GM21360 (cell line): ENCODE results near the gene TNFRSF21.
"Not testable (repeated sequence)": the region's sequence is repeated elsewhere in the genome, so short reads cannot be mapped to it uniquely, and the experiment has no call there.

ENCODE experiments used
- ATAC-seq: cut with Tn5 transposase; IDR thresholded peaks from one replicate; pipeline ENCODE4 v1.9.1; 2021; ENCODE audit warnings: mild to moderate bottlenecking, moderate library complexity; ENCODE audit not compliant: unreplicated experiment

TNFRSF21 gene

DNA sequence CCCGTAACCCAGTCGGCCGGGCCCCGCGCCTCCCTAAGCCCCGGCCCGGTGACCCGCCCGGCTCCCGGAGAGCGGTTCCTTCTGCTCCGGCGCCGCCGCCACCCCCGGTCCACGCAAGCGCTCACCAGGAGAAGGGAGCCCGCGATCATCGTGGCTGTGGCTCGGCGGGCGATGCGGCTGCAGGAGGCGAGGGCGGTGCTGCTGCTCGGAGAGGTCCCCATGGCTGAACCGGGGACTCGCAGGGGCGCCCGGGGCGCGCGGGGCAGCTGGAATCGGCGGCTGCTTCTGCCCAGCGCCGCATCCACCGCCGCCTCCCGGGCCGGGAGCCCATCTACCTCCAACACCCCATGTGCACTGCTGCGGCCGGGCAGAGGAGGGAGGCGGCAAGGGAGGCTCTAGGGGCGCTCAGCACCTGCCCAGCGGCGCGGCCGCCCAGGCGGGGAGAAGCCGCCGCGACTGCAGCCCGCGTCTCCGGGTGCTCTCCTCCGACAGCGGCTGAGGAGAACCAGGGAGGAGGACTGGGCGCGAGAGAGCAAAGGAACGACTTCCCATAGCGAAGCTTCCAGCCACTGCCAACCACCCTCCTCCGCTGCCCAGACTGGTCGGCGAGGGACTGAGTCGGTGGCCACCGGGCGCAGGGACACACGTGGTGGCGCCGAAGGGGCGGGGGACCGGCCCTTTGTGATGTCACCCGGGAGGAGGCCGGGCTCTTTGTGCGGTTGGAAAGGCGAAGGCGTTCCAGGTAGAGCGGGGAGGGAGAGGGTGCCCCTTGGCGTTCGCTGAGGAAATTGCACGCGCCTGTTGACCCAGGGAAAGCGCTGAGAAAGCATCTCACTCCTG, at the start of gene TNFRSF21:
TSS of gene TNFRSF21 (minus strand) at position 615 of the 840 bp plus-strand sequence. CDS start at position 221, 394 bp downstream.
- peak; percentile 99 for ATAC-seq

DNA sequence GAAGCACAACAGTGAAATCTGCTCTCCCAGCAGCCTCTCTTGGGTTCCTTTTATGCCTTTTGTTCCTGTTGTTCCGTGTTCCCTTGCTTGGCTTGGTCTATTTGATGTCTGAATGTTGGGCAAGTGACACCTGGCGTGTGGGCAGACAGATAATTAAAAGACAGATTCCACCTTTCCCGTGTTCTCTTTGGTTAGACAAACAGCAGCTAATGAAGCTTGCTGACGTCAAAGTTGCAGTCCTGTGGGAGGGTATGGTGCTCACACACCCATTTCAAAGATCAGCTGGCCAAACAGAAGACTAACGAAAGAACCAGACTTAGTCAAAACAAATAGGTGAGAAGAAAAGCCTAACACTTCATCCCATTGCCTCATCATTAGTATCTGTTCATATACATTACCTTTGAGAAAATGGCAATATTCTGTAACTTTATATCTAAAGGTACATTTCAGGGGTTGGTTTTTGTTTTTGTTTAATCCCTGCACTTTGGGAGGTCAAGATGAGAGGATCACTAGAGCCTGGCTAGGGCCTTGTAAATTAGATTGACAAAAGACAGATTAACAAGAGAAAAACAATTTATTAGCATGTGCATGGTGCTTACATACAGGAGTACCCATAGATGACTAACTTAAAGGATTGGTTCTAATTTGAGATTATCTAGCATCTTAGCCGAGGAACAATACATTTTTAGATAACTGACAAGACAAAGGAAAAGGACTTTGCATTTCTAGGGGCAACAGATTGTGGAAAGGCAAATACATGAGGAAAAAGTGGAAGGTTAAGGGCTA, 48.9 kb upstream of the TNFRSF21 start:
- peak; percentile 38 for ATAC-seq

DNA sequence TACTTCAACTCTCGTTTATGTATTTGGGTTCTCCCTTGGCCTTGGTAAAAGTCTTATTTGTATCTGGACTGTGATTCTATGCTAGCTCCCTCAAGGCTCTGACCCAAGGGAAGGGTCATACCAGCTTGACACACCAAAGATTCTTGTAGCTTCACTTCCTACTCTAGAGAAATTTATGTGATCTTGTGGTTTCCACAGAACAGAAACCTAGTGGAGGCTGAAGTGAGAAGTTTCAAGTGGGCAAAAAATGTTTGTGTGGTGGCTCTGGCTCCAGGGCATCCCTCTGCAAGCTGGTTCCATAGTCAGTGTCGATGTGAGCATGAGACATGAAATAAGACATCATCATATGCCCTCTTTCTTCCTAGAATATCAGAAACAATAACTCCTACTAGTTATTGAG, 48.1 kb upstream of the TNFRSF21 start:
- ATAC-seq = peak; percentile 61

DNA sequence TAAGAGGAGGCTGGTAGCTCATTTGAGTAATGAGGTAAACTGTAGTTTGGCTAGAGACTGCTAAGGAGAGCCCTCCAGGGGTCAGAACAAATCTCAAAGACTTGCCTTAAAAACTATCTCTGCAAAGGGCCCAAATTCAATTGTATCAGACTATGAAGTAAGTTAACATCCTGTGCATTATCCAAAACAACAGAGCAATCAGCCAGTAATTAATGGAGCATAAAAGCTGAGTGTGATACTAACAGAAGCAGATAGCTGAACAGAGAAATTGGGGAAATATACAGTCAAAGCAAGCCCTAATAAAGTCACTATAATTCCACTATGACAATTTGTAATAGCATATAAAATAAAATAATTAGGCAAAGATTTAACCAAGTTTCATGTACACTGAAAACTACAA, 45.8 kb upstream of the TNFRSF21 start:
- no peak for ATAC-seq

- no peak for ATAC-seq
Observed at GRCh38 chr6:47353871-47354270, 44.2 kb upstream of the TNFRSF21 start.

GRCh38 chr6:47352966-47353365, 43.3 kb upstream of the TNFRSF21 start:
- no peak for ATAC-seq

GRCh38 chr6:47352194-47352920, 42.7 kb upstream of the TNFRSF21 start:
- no peak for ATAC-seq

DNA sequence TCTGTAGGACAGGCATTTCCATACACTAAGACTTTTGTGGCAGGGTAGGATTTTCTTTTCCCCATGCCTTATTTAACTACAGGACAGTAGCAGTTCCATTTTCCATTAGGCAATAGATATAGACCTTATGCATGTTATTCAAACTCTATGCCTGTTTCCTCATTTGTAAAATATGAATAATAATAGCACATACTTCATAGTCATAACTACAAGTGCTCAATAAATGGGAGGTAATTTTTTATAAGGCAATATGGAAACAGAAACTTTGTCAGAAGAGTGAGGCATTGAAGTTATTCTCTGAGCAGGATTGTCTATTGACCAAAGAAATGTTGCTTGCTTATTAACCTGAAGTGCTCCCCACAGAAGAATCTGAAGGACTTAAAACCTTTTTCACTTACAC, 41.9 kb upstream of the TNFRSF21 start:
- no peak for ATAC-seq

DNA sequence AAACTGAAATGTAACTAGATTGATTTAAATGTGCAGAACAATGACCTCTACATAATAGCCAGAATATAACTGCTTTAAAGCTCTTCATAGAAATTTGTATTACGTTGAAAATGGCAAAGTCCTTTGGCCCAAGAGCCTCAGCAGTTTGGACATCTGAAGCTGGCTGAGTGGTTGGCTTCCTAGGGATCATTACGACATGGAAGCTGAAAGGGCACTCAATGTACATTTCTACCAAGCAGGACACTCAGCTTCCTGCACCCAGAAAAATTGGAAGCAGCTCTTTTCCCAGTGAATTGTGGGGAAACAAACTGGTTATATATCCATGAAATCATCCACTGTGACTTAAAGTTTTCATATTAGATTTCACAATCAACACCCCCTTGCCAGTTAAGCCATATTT, 40.2 kb upstream of the TNFRSF21 start:
- ATAC-seq = no peak

DNA sequence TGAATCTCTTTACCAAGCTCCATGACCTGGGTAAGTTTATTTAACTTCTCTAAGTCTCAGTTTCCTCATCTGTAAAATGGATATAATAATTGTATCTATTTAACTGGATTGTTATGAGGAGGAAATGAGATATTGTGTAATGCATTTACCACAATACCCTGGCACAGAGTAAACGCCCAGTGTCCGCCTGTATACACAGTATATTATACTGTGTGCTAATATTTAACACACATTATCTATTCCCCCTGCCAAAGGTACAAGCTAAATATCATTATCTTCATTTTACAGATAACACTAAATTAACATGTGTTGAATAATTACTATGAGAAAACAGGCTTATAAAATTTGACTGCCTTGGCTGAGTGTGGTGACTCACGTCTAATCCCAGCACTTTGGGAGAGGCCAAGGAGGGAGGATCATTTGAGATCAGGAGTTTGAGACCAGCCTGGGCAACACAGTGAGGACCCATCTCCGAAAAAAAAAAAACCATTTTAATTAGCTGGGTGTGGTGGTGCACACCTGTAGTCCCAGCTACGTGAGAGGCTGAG, 38.7 kb upstream of the TNFRSF21 start:
- ATAC-seq = no peak

DNA sequence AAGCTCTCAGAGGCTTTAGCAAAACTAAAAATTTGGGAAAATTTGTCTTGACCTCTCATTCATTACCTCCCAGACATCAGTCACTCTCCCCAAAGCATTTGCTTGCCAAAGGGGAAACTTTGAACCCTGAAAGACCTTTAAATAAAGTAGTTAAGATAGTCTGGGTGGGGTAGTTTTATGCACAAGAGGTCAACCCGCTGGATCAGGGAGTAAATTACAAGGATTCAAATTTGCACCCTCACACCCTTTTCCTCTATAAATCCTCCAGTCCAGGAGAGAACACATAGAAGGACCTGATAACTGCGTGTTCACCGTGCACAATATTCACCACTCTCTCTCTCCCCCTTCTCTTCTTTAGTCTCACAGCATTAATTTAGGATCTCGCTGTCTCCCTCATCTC, 36.1 kb upstream of the TNFRSF21 start:
- ATAC-seq = no peak

GRCh38 chr6:47344022-47344421, 34.3 kb upstream of the TNFRSF21 start:
- ATAC-seq = no peak

DNA sequence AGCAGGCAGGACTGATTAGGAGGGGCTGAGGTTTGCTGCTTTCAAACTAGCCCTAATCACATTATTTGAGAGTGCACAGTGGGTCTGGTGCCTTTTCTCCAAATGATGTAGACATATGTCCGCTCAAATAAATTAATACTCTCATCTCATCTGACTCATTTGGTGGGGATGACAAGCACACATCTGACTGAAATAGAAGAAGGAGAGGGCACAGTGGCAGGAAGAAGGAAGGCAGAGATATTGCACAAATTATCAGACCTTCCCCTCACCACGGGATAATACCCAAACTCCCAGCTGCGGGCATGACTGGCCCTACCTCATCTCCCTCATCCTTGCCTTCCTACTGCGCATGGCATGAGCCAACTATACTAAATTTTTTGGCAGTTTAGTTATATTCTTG, 33.9 kb upstream of the TNFRSF21 start:
- ATAC-seq = no peak

DNA sequence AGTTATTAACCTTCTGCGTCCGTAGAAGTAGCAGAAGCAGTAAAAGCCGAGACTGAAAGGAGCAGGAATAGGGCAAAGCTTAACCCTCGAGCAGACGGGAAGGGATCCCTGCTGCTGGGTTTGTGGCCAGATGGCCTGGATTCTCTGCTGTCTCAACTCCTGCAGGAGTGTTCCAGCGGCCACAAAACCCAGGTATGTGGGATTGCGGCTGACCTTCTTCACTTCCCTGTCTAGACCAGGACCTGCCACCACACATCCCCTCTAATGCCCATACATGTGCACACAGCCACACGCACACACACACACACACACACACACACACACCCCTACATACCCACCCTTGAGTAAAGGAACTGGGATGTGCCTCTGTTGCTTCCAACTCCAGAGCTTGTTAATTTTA, 33.1 kb upstream of the TNFRSF21 start:
- ATAC-seq = no peak

DNA sequence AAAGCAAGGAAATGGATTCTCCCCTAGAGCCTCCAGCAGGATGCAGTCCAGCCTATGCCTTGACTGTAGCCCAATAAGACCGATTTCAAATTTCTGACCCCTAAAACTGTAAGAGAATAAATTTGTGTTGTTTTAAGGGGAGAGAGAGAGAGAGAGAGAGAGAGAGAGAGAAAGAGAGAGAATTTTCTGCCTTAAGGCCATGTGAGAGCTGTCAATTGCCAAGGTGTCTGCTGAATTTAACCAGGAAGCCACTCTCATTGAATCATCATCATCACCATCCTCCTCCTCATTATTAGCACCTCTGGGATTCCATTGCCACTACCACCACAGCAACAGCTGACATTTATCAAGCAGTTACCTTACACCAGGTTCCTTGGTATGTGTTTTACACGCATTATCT, 27.8 kb upstream of the TNFRSF21 start:
- ATAC-seq = no peak

DNA sequence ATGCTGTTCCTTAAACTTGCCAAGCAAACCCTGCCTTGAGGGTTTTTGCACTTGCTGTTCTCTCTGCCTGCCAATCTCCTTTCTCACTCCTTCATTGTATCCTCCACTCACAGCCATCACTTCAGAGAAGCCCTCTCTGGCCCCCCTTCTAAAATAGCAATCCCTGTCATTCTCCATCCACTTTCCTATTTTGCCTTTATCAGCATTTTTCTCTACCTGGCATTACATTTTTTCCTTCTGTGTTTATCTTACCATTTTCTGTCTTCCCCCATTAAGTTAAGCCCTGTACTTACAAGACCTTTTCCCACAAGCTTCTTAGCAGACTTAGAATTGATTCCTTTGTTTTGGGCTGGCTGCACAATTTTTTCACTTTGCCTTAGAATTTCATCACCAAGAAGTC, 26.6 kb upstream of the TNFRSF21 start:
- ATAC-seq = no peak

DNA sequence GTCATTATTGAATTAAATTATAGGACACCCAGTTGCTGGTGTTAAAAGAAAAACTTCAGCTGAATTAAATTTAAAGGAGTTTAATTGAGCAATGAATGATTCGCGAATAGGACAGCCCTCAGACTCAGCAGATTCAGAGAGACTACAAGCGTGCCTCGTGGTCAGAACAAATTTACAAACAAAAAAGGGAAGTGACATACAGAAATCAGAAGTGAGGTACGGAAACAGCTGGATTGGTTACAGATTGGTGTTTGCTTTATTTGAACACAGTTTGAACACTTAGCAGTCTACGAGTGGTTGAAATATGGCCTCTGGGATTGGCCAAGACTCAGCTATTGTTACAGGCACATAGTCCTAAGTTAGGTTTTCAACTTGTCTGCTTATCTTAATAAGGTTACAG, 25.8 kb upstream of the TNFRSF21 start:
- ATAC-seq = no peak

- ATAC-seq = no peak
Observed at GRCh38 chr6:47334334-47334733, 24.6 kb upstream of the TNFRSF21 start.

- ATAC-seq = not testable (repeated sequence)
Observed at GRCh38 chr6:47328606-47329005, 18.9 kb upstream of the TNFRSF21 start.

DNA sequence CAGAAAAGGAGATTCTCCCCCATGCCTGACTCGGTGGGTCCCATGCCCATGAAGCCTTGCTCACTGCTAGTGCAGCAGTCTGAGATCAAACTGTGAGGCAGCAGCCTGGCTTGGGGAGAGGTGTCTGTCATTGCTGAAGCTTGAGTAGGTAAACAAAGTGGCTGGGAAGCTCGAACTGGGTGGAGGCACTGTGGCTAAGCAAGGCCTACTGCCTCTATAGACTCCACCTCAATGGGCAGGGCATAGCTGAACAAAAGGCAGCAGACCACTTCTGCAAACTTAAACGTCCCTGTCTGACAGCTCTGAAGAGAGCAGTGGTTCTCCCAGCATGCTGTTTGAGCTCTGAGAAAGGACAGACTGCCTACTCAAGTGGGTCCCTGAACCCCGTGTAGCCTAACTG, 18.4 kb upstream of the TNFRSF21 start:
- ATAC-seq = not testable (repeated sequence)

GRCh38 chr6:47323887-47324286, 14.2 kb upstream of the TNFRSF21 start:
- ATAC-seq = no peak
